Adrenal gland (tissue), 12 donors: ENCODE results near the gene KSR2. TPM values are rescaled to one million over a fixed set of nuclear protein-coding genes. Genes with fewer than 3 reads are reported as not detected.

ENCODE experiments used
- DNase-seq, 7 donors: peaks; one replicate each; pipeline ENCODE4 v3.0.0-alpha.2; 2019 to 2020
- H3K27ac ChIP-seq, 5 donors: fragments of 200-600 bp; sonication (generic) in 4 of 5; 1 replicate in 3 of 5; 2 replicates in 2 of 5; pipeline versions ENCODE4 v1.5.1 to v1.8.0; 2016 to 2020; ENCODE audit warnings: mild to moderate bottlenecking in 1 of 5
- H3K27me3 ChIP-seq: fragments of 200-600 bp; 2 replicates; pipeline ENCODE4 v1.8.0; 2021
- H3K36me3 ChIP-seq, 2 donors: fragments of 200-600 bp; replicated peaks in 1 of 2; 1 replicate in 1 of 2; 2 replicates in 1 of 2; pipeline versions ENCODE4 v1.5.1 to v1.8.0; 2018 to 2022
- H3K4me1 ChIP-seq, 2 donors: fragments of 200-600 bp; replicated peaks in 1 of 2; 1 replicate in 1 of 2; 2 replicates in 1 of 2; pipeline versions ENCODE4 v1.5.1 to v1.8.0; 2018 to 2021
- H3K4me3 ChIP-seq, 4 donors: fragments of 200-600 bp; sonication (generic) in 3 of 4; one replicate each; pipeline ENCODE4 v1.5.1; 2016 to 2018
- H3K9me3 ChIP-seq, 3 donors: fragments of 200-600 bp; sonication (generic) in 1 of 3; replicated peaks in 1 of 3; 1 replicate in 2 of 3; 2 replicates in 1 of 3; pipeline versions ENCODE4 v1.5.1 to v1.8.0; 2016 to 2021
- CTCF ChIP-seq, 6 experiments: fragments of 450-650 bp in 4 of 6; fragments of 200-600 bp in 2 of 6; sonication (generic) in 1 of 6; IDR thresholded peaks; 1 replicate in 5 of 6; 2 replicates in 1 of 6; pipeline versions ENCODE4 v1.5.1 to v1.8.0; 2016 to 2021; ENCODE audit warnings: antibody characterized with exemption in 6 of 6, mild to moderate bottlenecking in 2 of 6, moderate library complexity in 1 of 6
- POLR2A ChIP-seq, 2 donors: fragments of 450-650 bp; IDR thresholded peaks; one replicate each; pipeline ENCODE4 v1.6.1; 2017; ENCODE audit warnings: antibody characterized with exemption in 2 of 2, mild to moderate bottlenecking in 2 of 2, moderate library complexity in 1 of 2
- whole genome bisulfite sequencing, 4 donors: extraction: QIAGEN DNeasy Blood & Tissue Kit in 2 of 4; methylation state at CpG; one replicate each; pipeline versions ENCODE4 v1.1.5 to v1.1.7; 2013 to 2017; 5-methylcytosine and 5-hydroxymethylcytosine counted together
- intact Hi-C, 2 donors: fragments of 100-400 bp; cut with DNase I; formaldehyde crosslinking; loops; one replicate each; pipeline versions ENCODE4 v1.14.1 to v1.15.0; 2022 to 2023
- polyA plus RNA-seq, 3 donors: library from polyadenylated mRNA; stranded (reverse); fragments of 200-250 nt in 2 of 3; fragments of 350-450 nt in 1 of 3; fragmentation: Illumina TruSeq in 1 of 3; extraction: RNeasy Lipid Tissue Mini Kit (QIAGEN cat#74804) in 1 of 3; gene quantifications; one replicate each; pipeline ENCODE4 v1.2.3, GENCODE V29; 2013 to 2014
- total RNA-seq, 9 donors: library from RNA; depleted of rRNA in 4 of 9; stranded (reverse); fragments of >200 nt in 4 of 9; fragments of 120-200 nt in 1 of 9; fragmentation: NEBNext Ultra II Directional in 1 of 9; extraction: Animal tissue kit (Norgen Biotek cat#: 25700) in 1 of 9; gene quantifications; one replicate each; pipeline versions ENCODE4 v1.1.0 to v1.2.4, GENCODE V29; 2013 to 2023
- donor health status: healthy with polysubstance abuse.
- donor health status: Bipolar disorder and iron deficiency.
- donor health status: DM: yes; HTN: yes; CAD: no.
- donor health status: DM: no; HTN: no; CAD: no.
- donor health status: DM: no; HTN: no; CAD: no.
- donor health status: DM: yes; HTN: yes; CAD: no.

Gene KSR2
- total and polyA plus RNA-seq, 12 donors = 0.03 to 2.7 (median 0.84) TPM; not detected in 3

- Histone ChIP-seq H3K4me1 (no peaks in the 10 kb centered on the region), H3K27me3 (no peaks in the 10 kb centered on the region), H3K27ac (no peak overlapping the region), H3K36me3 (no peaks in the 10 kb centered on the region), H3K4me3 (no peak overlapping the region), H3K9me3 (no peaks in the 10 kb centered on the region)
- no peak for TF ChIP-seq CTCF (IDR thresholded peaks at IDR 0.05)
- TF ChIP-seq POLR2A (IDR thresholded peaks at IDR 0.05) = no peak
- no peak for DNase-seq
- WGBS, 4 donors = 69 to 78% (median 73%) methylated on average over 4 of the region's 4 CpGs
- intact Hi-C loops = no loop called here
Measured at GRCh38 chr12:117453961-117454360, 514.8 kb downstream of the KSR2 start.

- Histone ChIP-seq H3K27ac (no peak overlapping the region), H3K4me1 (no peaks in the 10 kb centered on the region), H3K9me3 (no peaks in the 10 kb centered on the region), H3K27me3 (no peaks in the 10 kb centered on the region), H3K4me3 (no peak overlapping the region), H3K36me3 (no peaks in the 10 kb centered on the region)
- 59 to 66% (median 64%) methylated on average over 6 of the region's 6 CpGs for WGBS, 4 donors
- no peak for TF ChIP-seq CTCF (IDR thresholded peaks at IDR 0.05)
- no peak for TF ChIP-seq POLR2A (IDR thresholded peaks at IDR 0.05)
- no peak for DNase-seq
- intact Hi-C loops = no loop called here
Measured at GRCh38 chr12:117452112-117452511, 516.7 kb downstream of the KSR2 start.

- H3K4me1 ChIP-seq = no peaks in the 10 kb centered on the region
- H3K9me3 ChIP-seq = no peaks in the 10 kb centered on the region
- no peak for TF ChIP-seq CTCF (IDR thresholded peaks at IDR 0.05)
- no peak for TF ChIP-seq POLR2A (IDR thresholded peaks at IDR 0.05)
- DNase-seq = no peak
- no peak overlapping the region for H3K4me3 ChIP-seq
- 51 to 69% (median 57%) methylated on average over 3 to 5 of the region's 5 CpGs for WGBS, 4 donors
- peaks cover 3% of the 10 kb centered on the region for H3K27me3 ChIP-seq
- intact Hi-C loops = no loop called here
- H3K36me3 ChIP-seq = no peaks in the 10 kb centered on the region
- no peak overlapping the region for H3K27ac ChIP-seq
Measured at GRCh38 chr12:117450209-117450608, 518.6 kb downstream of the KSR2 start.

GRCh38 chr12:117447665-117448366, 521.0 kb downstream of the KSR2 start:
- WGBS, 4 donors = 83 to 89% (median 85%) methylated on average over 4 to 6 of the region's 6 CpGs
- no peaks in the 10 kb centered on the region for H3K4me1 ChIP-seq
- TF ChIP-seq CTCF (IDR thresholded peaks at IDR 0.05) (no peak), POLR2A (IDR thresholded peaks at IDR 0.05) (no peak)
- no peak for DNase-seq
- no peaks in the 10 kb centered on the region for H3K36me3 ChIP-seq
- H3K27ac ChIP-seq = no peak overlapping the region
- no peak overlapping the region for H3K4me3 ChIP-seq
- intact Hi-C loops = no loop called here
- H3K27me3 ChIP-seq = peaks cover 3% of the 10 kb centered on the region
- H3K9me3 ChIP-seq = no peaks in the 10 kb centered on the region
